ENCODE results near the gene SEMA5B.

Gene SEMA5B

GRCh38 chr3:122942937-122943827 lies 84.4 kb downstream of the SEMA5B start:
- DNase-seq, result peak; percentile 45

- no peak for DNase-seq
Measured at GRCh38 chr3:122942239-122942638, 85.3 kb downstream of the SEMA5B start.

DNA sequence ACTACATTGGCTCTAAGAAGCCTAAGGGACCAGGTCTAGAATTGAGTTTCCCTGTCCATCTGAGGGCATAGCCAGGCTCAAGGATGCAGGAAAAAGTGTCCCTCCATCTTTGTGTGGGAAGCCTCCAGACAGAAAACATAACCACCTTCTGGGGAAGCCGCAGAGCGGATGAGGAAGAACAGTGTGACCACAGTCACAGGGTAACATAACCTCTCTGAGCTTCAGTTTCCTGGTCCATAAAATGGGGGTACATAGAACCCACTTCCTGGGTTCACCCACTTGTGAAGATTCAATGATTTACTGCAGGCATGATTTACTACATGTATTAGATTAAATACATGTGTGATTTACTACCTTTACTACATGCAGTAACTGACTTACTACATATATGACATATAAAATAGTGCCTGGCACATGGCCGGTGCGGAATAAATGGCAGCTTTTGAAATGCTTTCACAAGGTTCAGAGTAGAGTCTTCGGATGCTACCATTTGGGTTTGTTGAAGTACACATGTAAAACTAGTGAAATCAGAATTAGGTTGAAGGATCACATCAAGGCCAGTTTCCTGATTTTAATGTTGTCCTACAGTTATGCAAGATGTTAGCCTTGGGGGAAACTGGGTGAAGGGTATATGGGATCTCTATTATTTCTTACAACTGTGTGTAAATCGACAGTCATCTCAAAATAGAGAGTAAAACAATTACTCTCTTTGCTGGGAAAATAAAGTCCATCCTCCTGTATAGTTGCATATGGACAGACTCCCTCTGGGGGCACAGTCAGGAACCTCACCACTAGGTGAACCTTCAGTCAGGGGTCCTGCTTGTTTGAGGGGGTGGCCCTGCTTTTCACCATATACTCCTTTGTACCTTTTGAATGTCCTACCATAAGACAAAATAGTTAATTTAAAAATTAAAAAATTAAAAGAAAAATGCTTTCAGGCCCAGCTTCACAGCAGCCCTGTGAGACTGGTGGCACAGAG lies 86.0 kb downstream of the SEMA5B start:
- DNase-seq, result no peak

GRCh38 chr3:122940628-122941086 lies 86.9 kb downstream of the SEMA5B start:
- peak; percentile 12 for DNase-seq

GRCh38 chr3:122938783-122939425 lies 88.7 kb downstream of the SEMA5B start:
- DNase-seq, result no peak

GRCh38 chr3:122937745-122938144 lies 89.8 kb downstream of the SEMA5B start:
- no peak for DNase-seq

DNA sequence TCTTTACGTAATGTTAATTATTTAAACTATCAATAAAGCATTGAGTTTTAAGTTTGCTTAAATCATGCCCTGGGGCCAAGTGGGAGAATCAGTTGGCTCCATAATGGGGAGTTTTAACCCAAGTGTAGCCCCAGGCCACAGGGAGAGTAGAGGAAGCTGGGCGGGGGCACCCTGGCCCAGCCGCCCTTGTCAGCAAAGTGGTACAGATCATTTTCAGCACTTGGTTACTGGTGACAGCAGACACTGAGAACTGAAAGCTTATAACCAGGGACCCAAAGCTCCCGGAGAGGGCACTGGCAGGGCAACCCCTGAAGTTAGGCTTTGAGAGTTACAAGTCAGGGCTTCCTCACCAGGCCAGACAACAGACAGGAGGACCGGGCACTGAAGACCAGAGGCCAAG lies 90.6 kb downstream of the SEMA5B start:
- DNase-seq, result no peak

- peak; percentile 66 for DNase-seq
Measured at GRCh38 chr3:122936335-122936734, 91.2 kb downstream of the SEMA5B start.

DNA sequence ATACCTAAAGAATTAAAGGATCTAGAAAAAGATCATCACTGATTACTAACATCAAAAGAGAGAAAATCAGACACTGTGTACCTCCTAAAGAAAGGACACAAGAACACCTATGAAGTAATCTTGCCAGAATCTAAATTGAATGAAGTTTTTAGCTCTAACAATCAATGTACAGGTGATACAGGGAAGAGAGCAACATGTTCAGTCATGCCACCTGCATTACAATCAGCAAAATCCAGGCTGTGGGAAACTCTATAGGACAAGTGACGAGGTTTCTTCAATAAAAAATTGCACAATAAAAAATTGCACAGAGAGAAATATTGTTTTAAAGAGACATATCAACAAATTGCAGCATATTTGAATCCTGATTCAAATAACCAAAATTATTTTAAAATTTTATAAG lies 93.3 kb downstream of the SEMA5B start:
- no peak for DNase-seq

- DNase-seq, result no peak
Measured at GRCh38 chr3:122932251-122932967, 95.2 kb downstream of the SEMA5B start.

- no peak for DNase-seq
Measured at GRCh38 chr3:122931636-122932035, 95.9 kb downstream of the SEMA5B start.

DNA sequence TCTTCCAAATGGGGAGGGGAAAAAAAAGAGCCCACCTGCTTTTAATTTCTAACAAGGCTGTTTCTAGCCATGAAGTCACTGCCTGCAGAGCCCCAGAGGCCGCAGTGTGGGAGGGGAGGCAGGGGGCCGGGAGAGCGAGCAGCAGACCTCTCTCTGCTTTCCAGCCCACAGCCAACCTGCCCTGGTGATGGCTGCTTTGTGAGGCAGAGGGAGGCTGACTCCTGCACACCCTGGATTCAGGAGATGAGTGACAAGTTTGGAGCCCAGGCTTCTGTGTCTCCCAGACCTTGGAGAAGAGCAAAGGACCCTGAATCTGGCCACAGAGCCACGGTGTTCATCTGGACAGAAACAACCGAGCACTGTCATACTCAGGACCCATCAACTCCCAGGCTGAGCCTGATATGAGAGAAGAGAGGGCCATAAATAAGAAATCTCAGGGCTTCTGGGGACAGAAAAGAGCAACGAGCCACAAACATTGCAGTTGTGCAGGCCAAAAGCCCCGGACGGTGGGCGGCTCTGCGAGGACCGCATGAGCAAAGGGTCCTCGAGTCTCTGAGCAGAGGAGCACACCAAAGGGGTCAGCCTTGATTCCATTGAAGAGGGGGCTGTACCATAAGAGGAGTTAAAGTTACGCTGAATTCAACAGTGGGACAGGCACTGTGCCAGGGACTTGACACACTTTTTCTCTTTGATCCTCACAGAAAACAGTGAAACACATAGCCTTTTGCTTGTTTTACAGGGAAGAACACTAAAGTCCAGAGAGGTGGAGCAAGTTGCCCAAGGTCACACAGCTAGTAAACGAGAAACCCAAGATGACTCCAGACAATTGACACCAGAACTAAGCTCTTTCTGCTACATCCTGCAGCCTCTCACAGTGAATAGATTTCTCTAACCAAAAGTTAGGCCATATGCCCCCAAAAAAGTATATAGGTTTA lies 97.2 kb downstream of the SEMA5B start:
- no peak for DNase-seq

- no peak for DNase-seq
Measured at GRCh38 chr3:122929188-122930062, 98.1 kb downstream of the SEMA5B start.

- no peak for DNase-seq
Measured at GRCh38 chr3:122928396-122929187, 99.0 kb downstream of the SEMA5B start.

- no peak for DNase-seq
Measured at GRCh38 chr3:122927726-122928125, 99.8 kb downstream of the SEMA5B start.

DNA sequence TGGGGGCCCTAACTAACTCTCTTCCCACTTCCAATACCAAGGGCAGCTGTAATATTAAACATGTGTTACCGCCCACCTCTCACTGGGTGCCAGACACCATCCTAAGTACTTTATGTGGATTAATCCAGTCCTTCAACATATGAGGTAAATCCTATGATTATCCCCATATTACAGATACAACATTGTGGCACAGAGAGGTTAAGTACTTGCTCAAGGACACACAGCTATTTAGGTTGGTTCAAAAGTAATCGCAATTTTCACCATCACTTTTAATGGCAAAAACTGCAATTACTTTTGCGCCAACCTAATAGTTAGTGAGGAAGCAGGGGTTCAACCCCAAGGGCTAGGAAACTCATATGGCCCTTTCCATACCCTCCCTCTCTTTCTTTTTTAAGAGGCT lies 100.8 kb downstream of the SEMA5B start:
- DNase-seq, result no peak

- no peak for DNase-seq
Measured at GRCh38 chr3:122926322-122926721, 101.2 kb downstream of the SEMA5B start.

- DNase-seq, result no peak
Measured at GRCh38 chr3:122925756-122926155, 101.8 kb downstream of the SEMA5B start.

GRCh38 chr3:122924056-122924455 lies 103.5 kb downstream of the SEMA5B start:
- DNase-seq, result no peak

Data from NCI-H1694 (cell line).